Epithelial cell of esophagus (primary cell): Measurements from ENCODE around the gene CLEC10A.
A peak's percentile ranks its signal among the peaks of the same experiment; 100 is the strongest.
"Not testable (repeated sequence)": the region's sequence is repeated elsewhere in the genome, so short reads cannot be mapped to it uniquely, and the experiment has no call there.

Source experiments
- DNase-seq: peaks from one replicate; pipeline ENCODE4 v3.0.0; 2010; ENCODE audit warnings: low read depth
- H3K4me3 ChIP-seq: 2 replicates; pipeline ENCODE4 v1.5.1; 2011; ENCODE audit warnings: mild to moderate bottlenecking, low read length, control low read depth
- CTCF ChIP-seq: IDR thresholded peaks from 2 replicates; pipeline ENCODE4 v1.5.1; 2011; ENCODE audit warnings: low read depth, mild to moderate bottlenecking, low read length, control low read depth, inconsistent platforms; ENCODE audit not compliant: insufficient read depth; ENCODE audit errors: missing control alignments

The CLEC10A gene

DNA sequence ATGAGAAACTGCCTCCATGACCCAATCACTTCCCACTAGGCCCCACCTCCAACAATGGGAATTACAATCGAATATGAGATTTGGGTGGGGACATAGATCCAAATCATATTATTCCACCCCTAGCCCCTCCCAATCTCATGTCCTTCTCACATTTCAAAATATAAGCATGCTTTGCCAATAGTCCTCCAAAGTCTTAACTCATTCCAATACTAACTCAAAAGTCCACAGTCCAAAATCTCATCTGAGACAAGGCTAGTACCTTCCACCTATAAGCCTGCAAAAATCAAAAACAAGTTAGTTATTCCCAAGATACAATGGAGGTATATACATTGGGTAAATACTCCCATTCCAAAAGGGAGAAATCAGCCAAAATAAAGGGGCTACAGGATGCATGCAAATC lies 12.9 kb downstream of the CLEC10A start:
- TF ChIP-seq CTCF = no peak
- H3K4me3 ChIP-seq = no peak overlapping the region
- DNase-seq = no peak

GRCh38 chr17:7064261-7064660 lies 15.8 kb downstream of the CLEC10A start:
- no peak for TF ChIP-seq CTCF
- no peak for DNase-seq
- no peak overlapping the region for H3K4me3 ChIP-seq

GRCh38 chr17:7063518-7064094 lies 16.4 kb downstream of the CLEC10A start:
- no peak overlapping the region for H3K4me3 ChIP-seq
- no peak for TF ChIP-seq CTCF
- DNase-seq = peak; percentile 24

GRCh38 chr17:7060165-7060891 lies 19.7 kb downstream of the CLEC10A start:
- H3K4me3 ChIP-seq = peak overlapping the region; percentile 13
- peak; percentile 92 for DNase-seq
- no peak for TF ChIP-seq CTCF

DNA sequence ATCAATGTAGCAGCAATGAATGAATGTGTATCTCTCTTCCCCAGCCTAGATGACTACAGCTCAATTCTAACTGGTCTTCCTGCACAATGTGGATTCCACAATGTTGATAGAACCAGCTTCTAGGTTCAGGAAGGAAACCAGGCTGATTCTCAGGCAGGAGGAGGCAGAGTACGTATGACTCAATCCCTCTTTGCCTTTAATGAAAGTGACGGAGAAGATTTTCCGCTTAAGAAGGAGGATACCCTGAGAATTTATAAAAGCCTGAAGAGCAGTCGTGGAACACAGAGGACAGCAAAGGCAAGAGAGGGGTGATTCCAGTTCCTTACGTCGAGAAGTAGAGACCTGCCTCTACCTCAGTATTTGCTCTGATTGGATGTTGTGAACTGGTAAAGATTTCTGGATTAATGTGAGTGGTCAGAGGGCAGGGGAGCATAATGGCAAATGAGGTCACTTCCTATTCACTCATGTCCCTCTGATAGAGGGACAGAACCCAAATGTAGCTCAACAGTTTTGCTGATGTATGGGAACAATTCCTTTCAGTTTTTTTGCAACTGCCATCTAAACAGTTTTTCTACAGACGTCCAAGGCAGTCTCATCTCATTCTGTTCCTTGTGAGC lies 21.1 kb downstream of the CLEC10A start:
- TF ChIP-seq CTCF = no peak
- DNase-seq = peak; percentile 83
- H3K4me3 ChIP-seq = no peak overlapping the region

DNA sequence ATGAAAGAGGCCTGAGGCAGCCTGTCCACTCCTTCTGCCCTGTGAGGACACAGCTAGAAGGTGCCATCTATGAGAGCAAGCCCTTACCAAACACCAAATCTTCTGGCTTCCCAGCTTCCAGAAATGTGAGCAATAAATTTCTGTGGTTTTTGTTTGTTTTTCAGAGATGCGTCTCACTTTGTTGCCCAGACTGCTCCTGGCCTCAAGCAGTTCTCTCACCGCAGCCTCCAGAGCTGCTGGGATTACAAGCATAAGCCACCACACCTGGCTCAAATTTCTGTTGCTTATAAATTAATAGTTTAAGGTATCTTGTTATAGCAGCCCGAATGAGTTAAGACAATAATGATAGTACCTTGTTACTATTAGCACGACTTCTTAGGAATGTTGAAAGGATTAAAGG lies 23.7 kb downstream of the CLEC10A start:
- H3K4me3 ChIP-seq = no peak overlapping the region
- peak; percentile 62 for DNase-seq
- TF ChIP-seq CTCF = no peak

GRCh38 chr17:7050583-7050982 lies 29.5 kb downstream of the CLEC10A start:
- not testable (repeated sequence) for DNase-seq, H3K4me3 ChIP-seq
